Stimulated activated CD4-positive, alpha-beta T cell treated with anti-CD3 and anti-CD28 coated beads, Interleukin-4, amount 100 ng/mL, for 4 hours (primary cell): ENCODE data around the gene COQ8A.

Source experiments
- DNase-seq, 2 experiments: peaks; one replicate each; pipeline ENCODE4 v3.0.0-alpha.2; 2020

COQ8A gene

DNA sequence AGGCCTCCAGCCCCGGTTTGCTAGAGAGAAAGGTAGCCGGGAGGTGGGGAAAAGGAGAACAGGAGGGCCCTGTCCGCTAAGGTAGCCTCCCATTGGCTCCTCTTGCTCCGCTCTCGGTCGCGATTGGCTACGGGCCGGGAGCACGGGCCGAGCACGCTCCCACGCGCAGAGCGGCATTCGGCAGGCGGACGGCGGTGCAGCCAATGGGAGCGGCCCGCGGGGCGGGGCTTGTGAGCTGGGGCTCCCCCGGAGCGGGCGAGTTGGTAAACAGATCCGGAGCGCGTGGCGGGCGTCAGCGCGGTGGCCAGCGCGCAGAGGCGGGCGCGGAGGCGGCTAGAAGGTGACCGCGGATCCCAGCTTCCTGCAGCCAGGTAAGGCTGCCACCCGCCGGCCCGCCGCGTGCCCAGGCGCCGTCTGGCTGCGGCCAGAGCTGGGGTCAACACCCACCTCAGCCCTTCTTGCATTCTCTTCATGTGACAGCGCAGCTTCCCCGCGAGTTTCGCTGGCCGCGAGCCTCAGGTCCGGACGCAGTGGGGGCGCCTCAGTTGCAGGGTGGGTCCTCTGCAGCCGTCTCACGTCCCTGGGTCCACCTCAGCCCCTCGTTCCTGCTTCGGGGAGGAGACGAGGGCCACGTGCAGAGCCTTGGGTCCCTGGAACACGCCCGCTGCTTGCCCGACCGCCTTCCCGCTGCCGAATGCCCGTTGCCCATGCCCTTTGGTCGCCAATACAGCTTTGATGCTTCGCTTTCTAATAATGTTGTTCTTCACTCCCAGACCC, at the start of gene COQ8A:
TSS of gene COQ8A (plus strand) at position 266 of the 777 bp plus-strand sequence. CDS start 21,092 bp downstream, outside the sequence.
- peak; percentile 98 to 99 for DNase-seq

DNA sequence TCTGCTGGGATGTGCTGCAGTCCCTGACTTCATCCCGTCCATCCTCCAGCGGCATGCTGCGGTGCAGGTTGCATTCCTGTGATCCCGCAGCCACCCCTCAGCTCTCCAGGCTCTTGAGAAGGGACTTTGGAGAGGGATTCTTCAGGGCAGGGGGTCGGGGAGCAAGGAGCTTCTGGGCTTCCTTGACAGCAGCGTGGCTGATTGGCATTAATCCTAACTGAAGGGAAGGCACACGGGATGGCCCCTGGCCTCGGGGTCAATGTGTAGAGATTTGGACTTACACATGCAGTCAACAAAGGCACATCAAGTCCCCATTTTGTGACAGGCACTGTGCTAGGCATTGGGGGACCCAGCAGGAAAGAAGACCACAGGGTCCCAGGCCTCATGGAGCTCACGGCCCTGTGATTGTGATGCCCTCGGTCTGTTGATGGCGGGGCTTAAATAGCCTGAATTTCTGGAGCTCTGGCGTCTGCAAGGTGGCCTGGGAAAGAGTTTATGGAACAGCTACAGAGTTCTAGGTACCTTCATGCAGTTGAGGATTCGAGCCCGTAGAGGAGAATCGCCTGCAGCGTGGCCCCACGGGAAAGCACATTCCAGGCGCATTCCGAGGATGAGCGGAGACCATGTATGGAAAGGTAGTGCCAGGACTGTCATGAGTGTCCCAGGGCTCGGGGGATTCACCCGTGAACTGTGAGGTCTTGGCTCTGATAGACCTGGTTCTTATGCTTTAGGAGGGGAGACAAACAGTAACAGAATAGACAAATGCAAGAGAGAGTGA, 49.6 kb upstream of the COQ8A start:
- DNase-seq = no peak

- DNase-seq = no peak
Observed at GRCh38 chr1:226891346-226891745, 48.7 kb upstream of the COQ8A start.

GRCh38 chr1:226891846-226892523, 48.1 kb upstream of the COQ8A start:
- DNase-seq = no peak

DNA sequence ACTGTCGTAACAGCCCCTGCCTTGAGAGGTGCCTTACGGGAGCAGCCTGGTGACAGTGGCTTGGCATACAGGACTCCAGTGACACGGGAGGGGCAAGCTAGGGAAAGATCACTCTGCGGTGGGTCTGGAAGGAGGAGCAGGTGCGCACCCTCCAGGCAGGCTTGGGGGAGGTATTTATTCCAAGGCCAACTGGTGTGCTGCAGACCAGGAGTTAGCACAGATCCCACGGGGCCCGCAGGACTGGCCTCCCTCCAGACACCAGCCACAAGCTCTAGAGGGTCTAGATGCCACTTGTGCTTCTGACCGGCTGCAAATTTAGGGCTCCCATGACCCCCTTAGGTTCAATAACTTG, 47.6 kb upstream of the COQ8A start:
- DNase-seq = no peak

- DNase-seq = no peak
Observed at GRCh38 chr1:226893936-226894335, 46.2 kb upstream of the COQ8A start.

GRCh38 chr1:226894826-226895225, 45.3 kb upstream of the COQ8A start:
- DNase-seq = no peak

DNA sequence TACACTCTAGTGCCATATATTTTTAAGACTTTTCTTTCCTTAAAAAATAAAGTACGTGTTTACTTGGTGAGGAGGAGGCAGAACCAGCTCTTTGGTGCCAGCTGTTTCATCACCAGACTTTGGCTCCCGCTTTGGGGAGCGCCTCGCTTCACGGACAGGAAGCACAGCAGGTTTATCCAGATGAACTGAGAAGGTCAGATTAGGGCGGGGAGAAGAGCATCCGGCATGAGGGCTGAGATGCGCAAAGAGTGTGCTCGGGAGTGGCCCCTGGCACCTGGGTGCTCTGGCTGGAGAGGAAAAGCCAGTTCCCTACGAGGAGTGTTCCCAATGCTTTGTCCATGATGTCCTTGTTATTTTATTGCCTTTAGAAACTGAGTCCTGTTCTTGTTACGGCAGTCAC, 44.5 kb upstream of the COQ8A start:
- no peak for DNase-seq

- no peak for DNase-seq
Observed at GRCh38 chr1:226898246-226898645, 41.8 kb upstream of the COQ8A start.

DNA sequence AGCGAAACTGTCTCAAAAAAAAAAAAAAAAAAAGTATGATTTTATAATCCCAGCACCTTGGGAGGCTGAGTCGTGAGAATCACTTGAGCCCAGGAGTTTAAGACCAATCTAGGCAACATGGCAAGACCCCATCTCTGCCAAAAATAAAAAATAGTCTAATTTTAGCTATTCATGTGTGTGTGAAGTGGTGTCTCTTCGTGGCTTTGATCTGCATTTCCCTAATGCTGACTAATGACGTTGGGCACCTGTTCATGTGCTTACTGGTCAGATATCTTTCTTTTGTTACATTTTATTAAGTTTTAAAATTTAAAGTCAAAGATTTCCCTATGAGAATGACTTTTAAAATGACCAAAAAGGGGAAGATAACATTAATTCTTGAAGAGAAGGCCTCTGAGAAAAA, 38.7 kb upstream of the COQ8A start:
- DNase-seq = no peak

DNA sequence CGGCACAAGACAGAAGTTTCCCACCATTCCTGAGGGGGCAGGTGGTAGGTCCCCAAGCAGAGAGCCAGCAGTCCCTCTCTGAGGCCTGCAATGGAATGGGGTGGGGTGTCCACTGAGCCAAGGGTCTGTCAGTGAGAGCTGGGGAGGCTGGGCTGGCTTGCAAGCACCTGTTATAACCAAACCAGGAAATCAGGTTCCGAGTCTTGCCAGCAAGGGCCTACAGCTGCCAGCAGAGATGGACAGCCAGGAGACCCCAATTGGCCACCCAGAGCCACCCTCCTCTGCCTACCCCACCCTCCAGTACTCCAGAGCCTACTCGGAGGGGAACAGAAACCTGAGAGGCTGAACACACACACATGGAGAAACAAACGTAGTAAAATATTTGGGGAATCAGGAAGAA, 37.5 kb upstream of the COQ8A start:
- no peak for DNase-seq

DNA sequence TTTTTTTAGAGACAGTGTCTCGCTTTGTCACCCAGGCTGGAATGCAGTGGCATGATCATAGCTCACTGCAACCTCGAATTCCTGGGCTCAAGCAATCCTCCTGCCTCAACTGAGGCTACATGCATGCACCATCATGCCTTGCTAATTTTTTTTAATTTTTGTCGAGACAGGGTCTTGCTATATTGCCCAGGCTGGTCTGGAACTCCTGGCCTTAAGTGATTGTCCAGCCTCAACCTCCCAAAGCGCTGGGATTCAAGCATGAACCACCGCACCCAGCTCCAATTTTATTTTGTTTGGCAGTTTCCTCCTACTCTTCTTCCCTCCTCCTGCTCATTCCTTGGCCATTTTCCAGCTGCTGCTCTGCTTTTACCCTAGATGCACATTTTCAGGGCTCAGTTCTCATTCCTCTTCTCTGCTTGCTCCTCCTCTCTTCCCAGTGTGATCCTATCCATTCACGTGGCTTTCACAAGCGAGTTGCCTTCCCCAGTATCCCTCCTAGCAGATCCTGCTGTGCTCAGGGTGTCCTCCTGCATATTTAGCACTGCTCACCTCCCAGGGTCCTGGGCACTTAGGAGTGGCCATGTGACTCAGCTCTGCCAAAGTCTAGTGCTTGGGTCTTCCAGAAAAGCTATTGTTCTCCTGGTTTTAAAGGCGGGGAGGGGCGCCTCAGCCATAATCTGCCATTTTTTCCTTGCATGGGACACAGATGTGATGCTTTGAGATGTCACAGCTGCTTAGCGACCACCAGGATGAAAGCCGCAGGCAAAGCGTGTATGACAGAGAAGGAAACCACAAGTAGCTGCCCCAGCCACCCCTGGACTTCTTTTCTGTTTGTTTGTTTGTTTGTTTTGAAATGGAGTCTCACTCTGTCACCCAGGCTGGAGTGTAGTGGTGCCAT, 36.0 kb upstream of the COQ8A start:
- DNase-seq = no peak

- DNase-seq = no peak
Observed at GRCh38 chr1:226904772-226905171, 35.3 kb upstream of the COQ8A start.

- DNase-seq = no peak
Observed at GRCh38 chr1:226908419-226908818, 31.7 kb upstream of the COQ8A start.

DNA sequence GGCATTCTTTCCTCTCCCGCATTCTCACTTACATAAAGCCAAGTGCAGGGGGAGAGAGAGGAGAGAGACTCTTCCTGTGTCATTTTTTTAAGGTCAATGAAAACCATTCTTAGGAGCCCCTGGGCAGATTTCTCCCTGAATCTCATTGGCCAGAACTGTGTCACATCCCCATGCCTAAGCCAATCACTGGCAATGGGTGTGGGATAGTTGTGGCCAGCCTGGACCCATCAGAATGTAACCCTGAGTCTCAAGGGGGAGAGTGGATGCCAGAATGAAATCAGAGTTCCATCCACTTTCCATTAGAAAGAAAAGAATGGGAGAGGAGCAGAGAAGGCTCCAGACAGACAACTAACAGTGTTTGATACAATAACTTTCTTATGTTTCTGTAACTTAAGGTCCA, 31.2 kb upstream of the COQ8A start:
- DNase-seq = no peak

DNA sequence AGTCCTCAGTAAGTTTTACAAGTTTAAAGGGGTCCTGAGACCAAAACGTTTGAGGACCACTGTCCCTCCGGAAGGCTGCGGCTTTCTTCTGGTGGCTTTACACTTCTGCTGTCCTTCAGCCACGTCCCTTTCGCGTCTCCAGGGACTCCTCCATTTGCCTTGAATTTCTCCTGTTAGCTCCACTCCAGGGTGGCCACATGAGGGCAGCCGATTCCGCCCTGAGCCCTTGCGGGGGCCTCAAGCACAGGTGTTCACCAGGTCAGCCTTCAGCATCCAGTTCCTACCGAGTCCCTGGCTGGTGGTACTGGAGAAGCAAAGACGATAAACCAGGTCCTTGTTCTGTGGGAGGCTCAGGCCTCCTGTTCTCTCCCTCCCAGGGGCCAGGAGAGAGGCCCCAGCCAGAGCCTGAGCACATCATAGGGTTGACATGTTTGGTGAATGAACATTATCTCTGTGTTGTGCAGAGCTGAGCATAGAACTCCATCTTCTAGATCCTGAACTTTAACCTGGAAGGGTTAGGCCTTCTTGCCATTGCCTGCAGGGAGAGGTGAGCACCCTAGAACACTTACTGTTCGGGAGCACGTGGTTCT, 27.4 kb upstream of the COQ8A start:
- peak; percentile 40 to 43 for DNase-seq

DNA sequence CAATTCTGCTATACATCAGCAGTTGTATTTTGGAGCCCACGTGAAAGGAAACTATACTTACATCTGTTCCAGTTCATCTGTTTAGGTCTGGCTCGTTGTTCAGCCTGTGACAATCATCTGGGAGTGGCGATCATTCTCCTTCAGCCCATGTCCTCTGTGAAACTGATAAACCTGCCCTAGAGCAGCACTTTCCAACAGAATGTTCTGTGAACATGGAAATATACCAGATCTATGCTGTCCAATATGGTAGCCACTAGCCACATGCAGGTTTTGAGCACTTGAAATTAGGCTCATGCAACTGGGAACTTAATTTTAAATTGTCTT, 24.5 kb upstream of the COQ8A start:
- DNase-seq = no peak

DNA sequence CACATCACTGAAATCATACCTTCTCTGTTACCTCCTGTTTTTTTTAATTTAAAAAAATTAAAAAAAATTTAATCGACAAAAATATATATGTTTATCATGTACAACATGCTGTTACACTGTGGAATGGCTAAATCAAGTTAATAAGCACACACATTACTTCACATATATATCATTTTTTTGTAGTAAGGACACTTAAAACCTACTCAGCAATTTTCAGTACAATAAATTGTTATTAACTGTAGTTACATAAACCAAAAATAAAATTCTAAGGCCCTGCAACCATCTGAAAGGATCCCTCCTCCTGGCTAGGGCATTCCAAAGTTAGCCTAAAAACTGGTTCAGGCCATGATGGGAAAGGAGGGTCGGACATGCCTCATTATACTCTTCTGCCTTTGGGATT, 23.6 kb upstream of the COQ8A start:
- no peak for DNase-seq

GRCh38 chr1:226919587-226919986, 20.5 kb upstream of the COQ8A start:
- no peak for DNase-seq

DNA sequence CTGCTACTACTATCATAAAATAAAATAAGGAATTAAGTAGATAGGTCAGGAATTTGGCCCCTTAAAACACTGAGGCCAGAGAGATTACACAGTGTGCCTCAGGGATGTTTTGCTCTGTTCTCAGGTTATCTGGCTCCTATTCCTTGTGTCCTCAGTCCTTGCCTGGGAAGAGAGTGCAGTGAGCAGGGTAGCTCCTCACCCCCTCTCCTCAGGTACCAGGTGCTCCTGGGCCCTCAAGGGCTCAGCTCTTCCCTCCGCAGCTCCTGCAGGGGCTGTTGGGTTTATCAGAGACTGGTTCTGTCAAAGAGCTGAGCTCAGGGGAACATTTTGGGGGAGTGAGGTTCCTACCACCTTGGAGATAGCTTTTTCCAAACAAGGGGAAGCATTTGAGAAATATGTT, 20.1 kb upstream of the COQ8A start:
- no peak for DNase-seq

GRCh38 chr1:226920446-226920894, 19.6 kb upstream of the COQ8A start:
- DNase-seq = no peak

DNA sequence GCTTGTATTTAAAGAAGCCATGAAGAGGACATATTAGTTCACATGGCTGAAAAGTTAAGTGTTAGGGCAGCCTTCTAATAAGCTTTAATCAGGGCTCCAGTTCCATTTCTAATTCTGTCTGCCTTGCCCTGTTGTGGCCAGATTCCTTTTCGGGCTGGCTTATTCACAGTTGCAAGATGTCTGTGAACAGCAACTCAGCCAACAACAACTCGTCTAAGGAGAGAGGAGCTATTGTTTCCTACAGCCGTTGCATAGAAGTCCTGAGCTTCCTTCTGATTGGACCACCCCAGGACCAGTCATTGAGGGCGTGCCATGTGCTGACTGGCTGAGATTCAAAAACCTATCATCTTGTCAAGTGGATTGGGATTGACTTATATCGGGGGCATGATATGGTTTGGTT, 18.6 kb upstream of the COQ8A start:
- DNase-seq = no peak
